KBM-7 (cell line): ENCODE results near the gene C9.
"Not testable (repeated sequence)": the region's sequence is repeated elsewhere in the genome, so short reads cannot be mapped to it uniquely, and the experiment has no call there.

Source experiments
- DNase-seq: peaks from one replicate; pipeline ENCODE4 v3.0.0-alpha.2; 2015
- in situ Hi-C: fragments of 300-500 bp; cut with MboI; formaldehyde crosslinking; loops from 2 replicates; pipeline ENCODE4 v1.14.3; 2020; ENCODE audit warnings: low sequenced_read_pairs, low pct_unique_long_range_greater_than_20kb, mixed read lengths

Gene C9

GRCh38 chr5:39364367-39364766, at the start of gene C9:
C9 (minus strand) TSS chr5:39364495; CDS start chr5:39364464, 31 bp downstream.
- no peak for DNase-seq
- in situ Hi-C loops: no loop called here

DNA sequence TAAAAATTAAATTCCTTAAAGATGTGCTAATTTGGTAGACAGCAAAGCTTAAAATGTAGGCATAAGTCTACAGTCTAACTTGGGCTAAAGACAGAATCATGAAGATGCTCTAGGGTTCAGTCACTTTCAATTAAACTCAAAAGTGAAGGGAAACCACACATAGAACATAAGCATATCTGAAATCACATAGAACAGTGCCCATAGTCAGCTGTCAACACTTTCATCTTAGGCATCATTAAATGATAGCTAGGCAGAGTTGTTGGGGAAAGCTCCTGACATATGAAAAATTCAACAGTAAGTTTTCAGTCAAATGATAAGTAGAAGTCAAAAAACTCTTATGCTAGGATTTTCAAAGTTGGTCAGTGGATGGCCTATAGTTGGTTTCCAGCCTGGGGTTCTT, 49.5 kb upstream of the C9 start:
- no peak for DNase-seq
- in situ Hi-C loops: no loop called here

GRCh38 chr5:39412721-39413394, 48.6 kb upstream of the C9 start:
- in situ Hi-C loops: no loop called here
- peak; percentile 60 for DNase-seq

DNA sequence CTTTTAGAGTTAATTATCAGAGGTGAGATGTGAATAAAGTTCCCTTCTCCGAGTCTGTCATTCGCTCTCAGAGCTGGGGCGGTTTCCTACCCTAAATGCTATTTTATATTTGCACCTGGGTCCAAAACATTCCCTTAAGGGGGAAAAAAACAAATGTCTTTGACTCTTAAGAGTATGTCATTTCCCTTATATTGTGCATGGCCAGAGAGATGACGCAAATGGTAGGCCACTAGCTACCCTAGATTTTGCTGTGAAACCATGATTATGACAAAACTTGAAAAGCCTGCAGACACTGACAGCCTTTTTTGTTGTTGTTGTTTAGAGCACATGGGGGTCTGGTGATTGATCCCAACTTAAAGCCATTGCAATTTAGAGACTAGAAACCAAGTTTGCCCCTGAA, 47.7 kb upstream of the C9 start:
- in situ Hi-C loops: no loop called here
- DNase-seq: no peak

GRCh38 chr5:39411061-39411460, 46.8 kb upstream of the C9 start:
- no peak for DNase-seq
- in situ Hi-C loops: no loop called here

DNA sequence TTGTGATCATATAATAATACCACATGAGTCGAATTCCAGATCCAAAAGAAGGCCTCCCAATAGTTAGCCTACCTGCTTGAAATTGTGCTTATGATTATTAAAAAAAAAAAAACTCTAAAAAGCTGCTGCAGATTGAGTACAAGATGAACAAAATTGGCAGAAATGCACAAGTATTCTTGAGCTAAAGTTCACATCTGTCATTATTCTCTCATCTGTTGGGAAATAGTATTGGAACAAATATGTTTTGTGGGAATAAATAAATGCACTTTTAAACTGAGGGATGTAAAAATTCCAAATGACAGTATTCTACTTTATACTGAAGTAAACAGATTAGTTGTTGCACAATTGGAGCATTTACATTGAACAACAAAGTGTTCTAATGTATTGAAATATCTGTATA, 44.7 kb upstream of the C9 start:
- in situ Hi-C loops: no loop called here
- DNase-seq: no peak

GRCh38 chr5:39405083-39405843, 41.0 kb upstream of the C9 start:
- no peak for DNase-seq
- in situ Hi-C loops: no loop called here

GRCh38 chr5:39403761-39404160, 39.5 kb upstream of the C9 start:
- in situ Hi-C loops, DNase-seq: not testable (repeated sequence)

DNA sequence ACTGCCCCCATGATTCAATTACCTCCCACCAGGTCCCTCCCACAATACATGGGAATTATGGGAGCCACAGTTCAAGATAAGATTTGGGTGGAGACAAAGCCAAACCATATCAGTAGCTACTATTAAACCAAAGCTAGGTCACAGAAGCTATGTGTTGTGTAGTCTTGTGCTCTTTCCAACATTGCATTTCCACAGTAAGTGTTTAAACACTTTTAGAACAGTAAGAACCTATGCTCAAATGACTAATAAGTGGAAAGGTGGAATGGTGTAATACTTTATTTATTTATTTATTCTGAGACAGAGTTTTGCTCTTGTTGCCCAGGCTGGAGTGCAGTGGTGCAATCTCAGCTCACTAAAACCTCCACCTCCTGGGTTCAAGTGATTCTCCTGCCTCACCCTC, 37.8 kb upstream of the C9 start:
- in situ Hi-C loops, DNase-seq: not testable (repeated sequence)

GRCh38 chr5:39400713-39401578, 36.7 kb upstream of the C9 start:
- in situ Hi-C loops: no loop called here
- DNase-seq: no peak

DNA sequence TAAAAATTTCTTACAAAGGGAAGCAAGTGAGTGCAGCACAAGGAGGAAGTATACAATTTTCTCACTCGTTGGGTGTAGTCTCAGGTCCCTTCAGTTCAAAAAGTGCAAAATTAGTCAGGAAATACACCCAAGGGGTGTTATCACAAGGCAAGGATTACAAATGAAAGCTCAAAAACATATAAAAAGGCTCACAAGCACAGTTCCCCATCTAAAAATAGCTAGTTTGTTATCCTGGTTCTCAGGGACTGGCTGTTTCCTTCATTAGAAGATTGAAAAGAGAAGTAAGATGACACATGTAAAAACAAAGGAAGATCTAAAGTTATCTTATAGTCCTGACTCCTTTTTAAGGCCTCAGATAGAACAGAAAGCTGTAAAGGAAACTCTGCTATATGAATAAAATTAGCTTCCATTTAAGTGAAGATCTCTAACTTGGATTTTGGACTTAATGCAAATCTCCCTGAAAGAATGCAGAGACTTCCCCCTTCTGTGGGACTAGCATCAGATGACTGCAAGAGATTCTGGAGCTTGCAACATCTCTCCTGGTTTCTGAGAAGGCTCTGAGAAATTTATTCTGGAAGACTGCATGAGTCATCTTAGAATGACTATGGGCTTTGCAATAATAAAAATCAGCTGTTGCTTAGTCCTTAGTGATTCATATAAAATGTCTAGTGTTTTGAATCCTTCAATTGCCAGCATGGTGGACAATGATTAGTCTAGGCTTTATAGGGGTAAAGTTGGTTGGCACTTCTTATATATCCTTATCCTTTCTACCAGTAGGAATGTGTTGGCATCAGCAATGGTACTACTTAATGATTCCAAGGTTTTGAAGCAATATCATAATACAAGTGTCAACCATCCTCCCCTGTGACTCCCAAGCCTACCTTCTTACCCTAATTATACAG, 35.1 kb upstream of the C9 start:
- in situ Hi-C loops: no loop called here

DNA sequence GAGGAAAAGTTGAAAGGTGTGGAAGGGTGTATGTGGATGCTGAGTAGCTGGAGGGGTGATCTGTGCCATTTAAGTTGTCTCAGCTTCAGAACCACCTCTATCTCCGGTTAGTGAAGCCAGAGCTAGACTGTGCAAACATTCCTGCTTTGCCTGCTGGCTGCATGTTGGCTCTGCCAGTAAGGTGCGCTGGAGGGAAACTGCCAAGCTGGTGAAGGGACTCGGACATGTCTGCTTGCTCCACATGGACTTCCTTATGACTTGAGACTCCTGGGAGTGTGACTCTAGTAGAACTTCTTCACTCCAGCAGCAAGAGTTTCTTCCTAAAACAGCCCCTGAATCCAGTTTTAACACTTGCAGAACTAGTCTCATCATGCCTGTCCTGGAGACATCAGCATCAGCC, 32.5 kb upstream of the C9 start:
- DNase-seq: no peak
- in situ Hi-C loops: no loop called here

More for the DNA sequence above, 35.1 kb upstream of the C9 start:
- DNase-seq: peak; percentile 90

DNA sequence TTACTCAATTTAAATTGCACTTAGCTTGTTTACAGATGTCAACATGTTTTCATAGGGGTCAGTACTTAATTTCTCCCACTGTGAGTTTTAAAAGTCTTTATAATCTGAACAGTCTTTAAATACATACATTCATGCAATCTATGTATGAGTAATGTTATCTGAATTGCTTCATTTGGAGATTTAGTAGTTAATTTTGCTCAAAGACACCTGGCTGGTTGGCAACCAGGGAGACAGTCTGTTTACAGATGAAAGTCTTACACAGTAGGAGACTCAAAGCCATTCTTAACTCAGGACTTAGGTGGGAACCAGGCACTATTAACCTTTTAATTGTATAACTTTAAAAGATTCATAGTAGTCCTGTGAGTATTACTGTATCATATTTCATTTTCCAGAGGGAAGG, 31.2 kb upstream of the C9 start:
- in situ Hi-C loops: no loop called here
- DNase-seq: no peak

GRCh38 chr5:39394946-39395345, 30.7 kb upstream of the C9 start:
- DNase-seq: no peak
- in situ Hi-C loops: no loop called here

- in situ Hi-C loops: no loop called here
- no peak for DNase-seq
Measured at GRCh38 chr5:39390945-39391344, 26.6 kb upstream of the C9 start.

DNA sequence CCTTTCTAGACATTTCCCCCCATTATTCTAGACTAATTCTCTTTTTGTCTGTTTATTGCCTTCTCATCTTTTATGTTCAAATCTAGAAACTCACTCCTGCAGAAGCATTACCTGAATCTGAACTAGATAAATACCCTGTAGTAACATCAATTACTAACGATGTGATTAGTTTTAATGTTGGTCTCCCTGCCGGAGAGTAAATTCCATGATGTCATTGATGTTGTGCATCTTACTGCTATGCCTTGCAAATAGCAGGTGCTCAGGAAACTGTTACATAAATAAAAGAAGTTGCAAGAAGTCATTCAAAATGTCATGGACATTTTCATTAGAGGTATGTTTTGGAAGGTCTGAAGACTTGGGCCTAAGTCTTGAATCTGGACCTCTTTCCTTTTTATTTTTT, 23.0 kb upstream of the C9 start:
- DNase-seq: no peak
- in situ Hi-C loops: loop anchor here (10.0 kb wide), 1 partner anchor 168 kb away; no protein-coding TSS in a partner anchor

- in situ Hi-C loops: loop anchor here (10.0 kb wide), 1 partner anchor 171 kb away; no protein-coding TSS in a partner anchor
- no peak for DNase-seq
Measured at GRCh38 chr5:39384271-39384670, 20.0 kb upstream of the C9 start.

- no peak for DNase-seq
- in situ Hi-C loops: loop anchor here (10.0 kb wide), 1 partner anchor 173 kb away; no protein-coding TSS in a partner anchor
Measured at GRCh38 chr5:39381376-39381775, 17.1 kb upstream of the C9 start.

GRCh38 chr5:39379693-39380092, 15.4 kb upstream of the C9 start:
- DNase-seq: no peak
- in situ Hi-C loops: loop anchor here (10.0 kb wide), 1 partner anchor 175 kb away; no protein-coding TSS in a partner anchor
